GM12878 (cell line): ENCODE results near the gene RETREG3. TPM values are rescaled to one million over a fixed set of nuclear protein-coding genes. Genes with fewer than 3 reads are reported as not detected.

Source experiments
- CTCF ChIP-seq, 3 experiments: IDR thresholded peaks in 2 of 3; conservative IDR thresholded peaks in 1 of 3; 2 replicates each; pipeline ENCODE4 v1.5.1; 2011; ENCODE audit warnings: low read depth in 3 of 3, low read length in 3 of 3, mild to moderate bottlenecking in 3 of 3, control low read depth in 2 of 3, moderate library complexity in 2 of 3, inconsistent platforms in 1 of 3, mixed read lengths in 1 of 3; ENCODE audit not compliant: control insufficient read depth in 2 of 3, insufficient read depth in 1 of 3; ENCODE audit errors: extremely low read depth in 1 of 3
- ELK1 ChIP-seq: IDR thresholded peaks from 2 replicates; pipeline ENCODE4 v1.6.1; 2012; ENCODE audit warnings: low read depth, low read length, improper control_type of control experiment
- HDAC2 ChIP-seq: fragments of 200-600 bp; sonication (generic); IDR thresholded peaks from 2 replicates; pipeline ENCODE4 v1.6.1; 2017
- HSF1 ChIP-seq: fragments of 150-350 bp; IDR thresholded peaks from 2 replicates; pipeline ENCODE4 v1.6.1; 2014; ENCODE audit warnings: mild to moderate bottlenecking, low read depth, low read length
- IKZF1 ChIP-seq: fragments of 450-650 bp; conservative IDR thresholded peaks from 2 replicates; pipeline ENCODE4 v1.6.1; 2017; ENCODE audit warnings: antibody characterized with exemption, mild to moderate bottlenecking
- IKZF2 ChIP-seq, 2 experiments: fragments of 450-650 bp; IDR thresholded peaks; 2 replicates each; pipeline ENCODE4 v1.6.1; 2017; ENCODE audit warnings: mild to moderate bottlenecking in 2 of 2, moderate library complexity in 2 of 2
- KDM1A ChIP-seq: fragments of 200-600 bp; sonication (generic); IDR thresholded peaks from 2 replicates; pipeline ENCODE4 v1.6.1; 2016; ENCODE audit warnings: borderline replicate concordance
- LARP7 ChIP-seq: fragments of 450-650 bp; IDR thresholded peaks from 2 replicates; pipeline ENCODE4 v1.6.1; 2017; ENCODE audit warnings: mild to moderate bottlenecking
- MAX ChIP-seq: IDR thresholded peaks from 2 replicates; pipeline ENCODE4 v1.6.1; 2012; ENCODE audit warnings: low read depth, low read length, improper control_type of control experiment
- MYC ChIP-seq: IDR thresholded peaks from 2 replicates; pipeline ENCODE4 v1.6.1; 2011; ENCODE audit warnings: mild to moderate bottlenecking, low read length, moderate library complexity, inconsistent platforms; ENCODE audit not compliant: insufficient read depth, insufficient replicate concordance, insufficient read length, severe bottlenecking
- PML ChIP-seq: IDR thresholded peaks from 2 replicates; pipeline ENCODE4 v1.6.1; 2012; ENCODE audit warnings: low read length, inconsistent platforms
- SKIL ChIP-seq: fragments of 450-650 bp; IDR thresholded peaks from 2 replicates; pipeline ENCODE4 v1.6.1; 2017; ENCODE audit warnings: mild to moderate bottlenecking, low read depth, inconsistent platforms; ENCODE audit not compliant: poor library complexity, severe bottlenecking
- SMC3 ChIP-seq: IDR thresholded peaks from 2 replicates; pipeline ENCODE4 v1.6.1; 2011; ENCODE audit warnings: low read length, improper control_type of control experiment, borderline replicate concordance
- ZNF207 ChIP-seq: fragments of 450-650 bp; IDR thresholded peaks from 2 replicates; pipeline ENCODE4 v1.6.1; 2014; ENCODE audit warnings: antibody characterized with exemption, mild to moderate bottlenecking, borderline replicate concordance
- ZNF687 ChIP-seq: fragments of 450-650 bp; IDR thresholded peaks from 2 replicates; pipeline ENCODE4 v1.6.1; 2017; ENCODE audit warnings: mild to moderate bottlenecking, moderate library complexity
- polyA plus RNA-seq, 11 experiments: library from polyadenylated mRNA; depleted of rRNA in 4 of 11; unstranded in 6 of 11; stranded (reverse) in 5 of 11; fragments of >200 nt; fragmentation: Nextera tagmentation in 4 of 11; fragmentation: Illumina TruSeq in 1 of 11; extraction: Ambion mirVana in 4 of 11; extraction: Trizol in 1 of 11; gene quantifications; 1 replicate in 1 of 11; 2 replicates in 10 of 11; pipeline versions ENCODE4 v1.2.1 to v1.2.3, GENCODE V29; 2011 to 2016; ENCODE audit warnings: inconsistent platforms in 2 of 11, missing spikeins in 2 of 11, low read depth in 1 of 11
- total RNA-seq, 4 experiments: library from RNA; depleted of rRNA in 3 of 4; stranded (reverse); fragments of >200 nt in 3 of 4; fragmentation: Illumina TruSeq in 1 of 4; extraction: Trizol in 1 of 4; gene quantifications; 2 replicates each; pipeline versions ENCODE4 v1.2.1 to v1.2.3, GENCODE V29; 2013 to 2021

The RETREG3 gene
- total and polyA plus RNA-seq, 10 of the 15 experiments (the other 5 are each of a cell fraction or from before 2014, with no cell fraction given) = 7.0 to 50.6 (median 27.3) TPM

GRCh38 chr17:42577532-42578281 is 31.5 kb downstream of the RETREG3 start, which contains the start of gene PSMC3IP (continued):
- peak; percentile 90 for TF ChIP-seq ZNF687
- peak; percentile 72 for TF ChIP-seq IKZF1
- TF ChIP-seq SMC3 = 0 out of 2 replicates have a peak, but pooled peaks have one; percentile 7
- no peak for TF ChIP-seq HSF1
- TF ChIP-seq LARP7 = peak; percentile 60
- no peak for TF ChIP-seq ELK1
- TF ChIP-seq CTCF (IDR thresholded peaks at IDR 0.05 in 2 of 3, conservative IDR thresholded peaks at IDR 0.05 in 1 of 3; ENCODE audit: control insufficient read depth in 2 of 3, extremely low read depth in 1 of 3, insufficient read depth in 1 of 3, low read depth in 3 of 3, low read length in 3 of 3) = peak; percentile 34 to 64 (median 56); a peak in 4 of 6 replicates
- TF ChIP-seq PML = peak; percentile 94
- no peak for TF ChIP-seq MYC
- peak; percentile 27; the same call in 1 of the 2 replicates for TF ChIP-seq MAX
- TF ChIP-seq ZNF207 = 0 out of 2 replicates have a peak, but pooled peaks have one; percentile 35
- TF ChIP-seq SKIL = no peak
- no peak for TF ChIP-seq KDM1A
- no peak; a peak in 1 of 4 replicates for TF ChIP-seq IKZF2 (IDR thresholded peaks at IDR 0.05)
- no peak for TF ChIP-seq HDAC2
